ACHN (cell line): ENCODE results near the gene KRTAP10-1.

Experiments used
- DNase-seq: peaks from one replicate; pipeline ENCODE4 v3.0.0-alpha.2; 2015
- in situ Hi-C: cut with HindIII; loops from 2 replicates; pipeline ENCODE4 v1.10.0; 2017; ENCODE audit warnings: low sequenced_read_pairs, low pct_ligation_motif_present, low pct_unique_long_range_greater_than_20kb

Gene KRTAP10-1

GRCh38 chr21:44521928-44522752 lies 17.9 kb downstream of the KRTAP10-1 start:
- in situ Hi-C loops, result no loop called here

DNA sequence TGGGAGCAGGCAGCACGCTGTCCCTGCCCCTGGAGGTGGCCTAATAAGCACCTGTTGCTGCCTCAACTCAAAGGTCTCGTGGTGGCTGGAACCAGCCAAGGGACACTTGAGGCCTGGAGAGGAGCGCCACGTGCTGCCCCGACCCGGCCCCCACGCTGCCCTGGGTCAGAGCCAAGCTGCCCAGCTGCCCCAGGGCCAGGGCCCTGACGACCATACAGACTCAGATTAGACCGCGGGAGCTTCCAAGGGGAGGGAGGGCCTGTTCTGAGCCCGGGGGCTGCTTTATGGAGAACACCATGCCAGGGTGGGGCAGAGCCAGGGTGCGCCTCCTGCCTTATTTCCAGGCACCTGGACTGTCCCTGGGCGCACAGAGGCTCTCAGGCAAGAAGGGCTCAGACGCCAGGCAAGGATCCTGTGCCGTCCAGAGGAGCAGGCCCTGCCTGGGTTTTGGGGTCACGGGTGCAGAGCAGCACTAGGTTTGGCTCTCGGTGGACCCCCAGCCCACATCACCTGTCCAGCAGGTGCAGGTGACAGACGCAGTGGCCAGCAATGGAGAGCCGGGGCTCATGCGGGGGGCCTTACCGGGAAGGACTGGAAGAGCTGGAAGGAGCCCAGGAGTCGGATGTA lies 18.6 kb downstream of the KRTAP10-1 start:
- in situ Hi-C loops, result no loop called here

More at GRCh38 chr21:44521928-44522752, 17.9 kb downstream of the KRTAP10-1 start:
- no peak for DNase-seq

GRCh38 chr21:44520326-44521300 lies 19.4 kb downstream of the KRTAP10-1 start:
- in situ Hi-C loops, result no loop called here
- no peak for DNase-seq

More for the DNA sequence above, 18.6 kb downstream of the KRTAP10-1 start:
- no peak for DNase-seq

DNA sequence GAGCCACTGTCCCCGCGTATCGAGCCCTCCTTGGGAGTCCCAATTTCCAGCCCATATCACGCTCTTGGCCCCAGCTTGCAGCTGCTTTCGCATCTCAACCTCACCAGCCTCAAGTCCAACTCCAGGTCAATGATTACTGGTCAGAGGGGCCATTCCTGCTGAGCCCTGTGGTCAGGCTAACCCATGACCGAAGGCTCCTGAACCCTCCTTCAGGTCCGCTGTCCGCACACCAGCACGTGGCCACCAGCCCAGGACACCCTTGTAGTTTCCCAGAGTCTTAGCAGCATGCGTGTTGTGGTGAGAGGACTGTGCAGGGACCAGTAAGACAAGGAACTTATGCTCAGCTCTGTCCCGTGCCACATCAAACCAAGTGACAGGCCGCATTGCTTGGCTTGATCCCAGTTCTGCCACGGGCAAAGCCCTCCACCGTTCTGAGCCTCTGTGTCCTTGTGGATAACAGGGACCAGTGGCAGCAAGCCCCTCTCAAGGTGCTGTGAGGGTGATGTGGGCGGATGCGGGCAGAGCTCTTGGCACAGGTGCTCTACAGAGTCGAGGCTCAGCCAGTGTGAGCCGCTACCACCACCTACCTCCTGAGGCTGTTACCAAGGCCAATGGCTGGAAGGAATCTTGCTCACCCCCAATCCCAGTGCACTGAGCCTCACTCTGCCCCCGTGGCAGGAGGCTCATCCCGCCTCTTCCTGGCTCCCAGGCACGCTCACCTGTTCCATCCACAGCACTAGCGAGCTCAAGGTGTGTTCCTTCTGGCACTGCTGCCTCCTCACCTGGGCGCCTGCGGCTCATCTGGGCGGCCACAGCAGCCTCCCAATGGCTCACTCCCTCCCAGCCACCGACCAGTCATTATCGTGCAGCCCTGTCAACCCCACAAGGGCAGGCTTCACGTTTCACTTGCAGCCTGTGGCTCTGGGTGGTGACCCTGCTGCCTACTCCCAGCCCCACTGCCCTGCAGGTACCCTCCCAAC lies 20.4 kb downstream of the KRTAP10-1 start:
- in situ Hi-C loops, result no loop called here
- no peak for DNase-seq

- DNase-seq, result no peak
- in situ Hi-C loops, result no loop called here
These were observed 21.3 kb downstream of the KRTAP10-1 start for GRCh38 chr21:44518686-44519085.

- in situ Hi-C loops, result no loop called here
- DNase-seq, result peak; percentile 1
These were observed 22.7 kb downstream of the KRTAP10-1 start for GRCh38 chr21:44517175-44517899.

DNA sequence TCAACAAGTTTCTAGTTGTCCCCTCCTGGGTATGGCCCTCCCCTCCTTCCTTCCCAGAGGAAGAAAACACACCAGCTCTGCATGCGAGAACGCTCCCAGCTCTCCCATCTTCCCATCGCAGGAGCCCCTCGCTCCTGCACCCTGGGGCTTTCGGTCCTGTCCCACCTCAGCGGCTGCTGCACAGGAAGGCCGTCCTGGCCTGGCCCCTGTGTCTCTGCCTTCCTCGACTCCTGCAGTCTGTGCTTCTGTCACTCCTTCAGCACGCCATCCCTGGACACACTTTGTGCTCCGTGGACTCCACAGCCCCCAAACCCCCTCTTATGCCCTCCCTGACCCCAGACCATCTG lies 23.2 kb downstream of the KRTAP10-1 start:
- in situ Hi-C loops, result no loop called here

DNA sequence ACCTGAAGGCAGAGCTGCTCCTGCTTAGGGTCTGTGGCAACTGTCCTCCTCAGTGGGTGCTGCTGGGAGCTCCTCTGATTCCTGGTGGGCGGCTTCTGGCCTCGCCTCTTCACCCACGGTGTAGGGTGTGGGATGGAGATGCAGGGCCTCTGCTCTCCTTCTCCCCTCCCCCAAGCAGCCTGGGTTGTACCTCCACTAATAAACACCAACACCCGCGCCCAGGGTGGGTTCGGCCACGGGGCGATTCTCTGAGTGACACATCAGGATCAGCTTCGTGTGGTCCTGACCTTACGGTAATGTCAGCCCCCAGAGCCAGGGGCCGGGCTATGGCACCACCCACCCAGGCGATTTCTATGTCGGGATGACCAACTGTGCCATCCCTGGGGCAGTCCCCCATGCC lies 23.7 kb downstream of the KRTAP10-1 start:
- in situ Hi-C loops, result no loop called here
- DNase-seq, result no peak

More for the DNA sequence above, 23.2 kb downstream of the KRTAP10-1 start:
- no peak for DNase-seq

DNA sequence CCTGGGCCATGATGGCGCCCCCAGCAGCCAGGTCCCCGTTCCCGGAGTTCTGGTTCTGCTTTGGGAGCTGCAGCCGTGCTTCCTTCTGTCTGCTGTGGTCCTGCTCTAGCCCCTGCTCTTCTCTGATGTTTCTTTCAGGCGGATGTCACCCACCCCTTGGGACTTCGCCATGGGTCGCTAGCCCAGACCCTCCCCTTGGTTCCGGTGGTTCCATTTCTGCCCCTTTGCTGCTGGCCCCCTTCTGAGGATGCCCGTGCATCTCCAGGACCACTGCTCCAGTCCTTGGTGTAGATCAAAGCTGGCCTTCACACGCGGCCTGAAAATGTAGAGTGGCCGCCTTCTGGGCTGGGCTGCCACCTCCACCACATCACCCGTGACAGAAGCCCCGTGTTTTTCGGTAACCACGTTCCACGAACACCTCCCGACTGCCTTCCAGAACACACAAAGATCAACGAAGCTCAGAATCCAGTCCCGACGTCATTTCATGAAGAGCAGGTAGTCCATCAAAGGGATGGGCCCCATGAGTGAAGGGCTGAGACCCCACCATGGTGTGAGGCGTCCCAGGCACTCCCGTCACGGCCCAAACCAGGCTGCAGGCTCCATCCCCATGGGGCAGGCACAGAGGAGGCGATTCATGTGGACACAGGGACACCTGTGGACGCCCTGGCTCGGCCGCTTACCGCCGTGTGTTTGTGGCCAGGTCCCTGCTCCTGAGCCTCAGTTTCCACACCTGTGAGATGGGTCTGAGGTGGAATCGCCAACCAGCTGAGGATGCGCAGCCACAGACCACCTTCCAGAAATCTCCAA lies 24.4 kb downstream of the KRTAP10-1 start:
- no peak for DNase-seq
- in situ Hi-C loops, result no loop called here

- no peak for DNase-seq
- in situ Hi-C loops, result no loop called here
These were observed 25.1 kb downstream of the KRTAP10-1 start for GRCh38 chr21:44514746-44515358.

DNA sequence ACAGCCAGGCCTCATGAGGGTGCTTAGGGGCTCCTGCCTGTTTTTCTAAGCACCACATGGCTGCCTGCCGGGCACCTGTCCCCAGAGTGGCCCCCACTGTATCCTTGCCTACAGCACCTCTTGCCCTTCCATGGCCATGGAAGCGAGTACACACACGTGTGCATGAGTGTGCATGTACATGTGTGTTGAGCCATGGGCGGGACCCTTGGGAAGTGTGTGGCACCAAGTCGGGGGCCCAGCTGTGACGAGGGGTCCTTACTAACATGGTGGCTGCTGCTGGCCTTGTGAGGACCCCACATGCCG lies 25.8 kb downstream of the KRTAP10-1 start:
- DNase-seq, result no peak
- in situ Hi-C loops, result no loop called here

DNA sequence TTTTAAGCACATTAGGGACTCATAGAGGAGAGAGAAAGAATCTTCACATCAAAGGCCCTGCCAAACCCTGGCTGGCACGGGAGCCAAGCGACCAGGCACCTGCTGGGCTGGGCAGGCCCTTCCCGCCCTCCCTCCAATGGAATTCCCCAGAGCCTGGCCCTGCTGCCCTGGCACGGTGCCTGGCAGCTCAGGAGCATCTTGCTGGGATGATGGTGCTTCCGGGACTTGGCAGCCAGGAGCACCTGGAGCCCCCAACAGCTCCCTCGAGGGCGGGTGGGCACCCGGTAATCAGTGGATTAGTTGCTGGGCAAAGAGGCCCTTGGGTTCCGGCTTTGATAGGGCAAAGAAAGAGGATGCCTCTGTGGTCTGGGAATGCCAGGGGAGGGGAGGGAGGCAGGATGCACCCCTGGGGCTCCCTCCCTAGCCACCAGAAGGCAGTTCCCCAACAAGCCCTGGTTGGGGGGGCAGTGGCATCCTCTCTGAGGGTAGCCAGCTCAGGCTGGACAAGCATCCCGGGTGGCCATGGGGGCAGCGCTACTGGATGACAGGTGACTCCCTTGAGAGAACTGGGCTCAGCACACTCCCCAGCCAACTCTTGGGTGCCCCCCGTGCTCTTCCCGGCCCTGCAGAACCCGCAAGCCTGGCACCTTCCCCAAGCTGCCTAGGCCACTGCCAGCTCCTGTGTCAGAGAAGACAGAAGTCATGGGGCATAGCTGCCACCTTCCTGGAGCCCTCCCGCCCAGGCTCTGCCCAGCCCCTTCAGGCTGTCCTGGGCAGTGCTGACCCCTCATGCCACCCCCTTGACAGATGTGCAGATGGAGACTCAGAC lies 26.4 kb downstream of the KRTAP10-1 start:
- DNase-seq, result no peak
- in situ Hi-C loops, result no loop called here

DNA sequence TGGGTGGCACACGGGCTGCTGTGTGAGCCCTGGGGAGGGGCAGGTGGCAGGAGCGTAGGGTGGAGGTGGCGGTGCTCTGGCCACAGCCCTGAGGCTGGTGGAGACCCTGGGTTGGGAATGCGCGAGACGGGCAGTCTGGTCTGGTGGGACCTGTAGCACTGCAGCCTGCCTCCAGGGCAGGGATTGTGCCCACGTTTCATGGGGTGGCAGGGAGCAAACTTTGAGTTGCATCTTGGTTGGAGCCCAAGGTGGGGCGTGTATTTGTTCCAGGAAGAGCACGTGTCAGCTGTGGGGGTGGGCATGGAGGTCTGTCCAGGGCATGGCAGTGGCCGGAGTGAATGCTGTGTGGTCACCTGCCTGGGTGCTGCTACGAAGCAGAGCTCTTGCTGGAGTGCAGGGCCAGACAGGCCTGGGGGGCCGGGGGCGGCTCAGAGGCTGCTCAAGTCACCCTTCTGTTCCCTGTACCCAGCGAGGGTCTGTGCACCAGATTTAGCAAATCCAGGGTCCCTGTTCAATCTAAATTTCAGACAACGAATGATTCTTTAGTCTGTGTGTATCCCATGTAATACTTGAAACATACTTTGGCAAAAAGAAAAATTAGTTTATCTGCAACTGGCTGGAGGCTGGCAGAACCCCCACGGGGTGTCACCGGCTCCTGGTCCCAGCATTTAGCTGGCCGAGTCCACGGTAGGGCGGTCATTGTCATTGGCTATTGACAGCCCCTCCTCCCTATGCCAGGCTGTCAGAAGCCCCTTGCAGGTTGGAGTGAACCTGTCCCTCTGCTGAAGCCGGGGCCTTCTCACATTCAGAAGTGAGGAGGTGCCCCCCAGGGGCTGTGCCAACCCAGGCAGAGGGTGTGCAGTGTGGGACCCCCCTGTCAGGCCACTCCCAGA lies 27.3 kb downstream of the KRTAP10-1 start:
- in situ Hi-C loops, result no loop called here

GRCh38 chr21:44511938-44512275 lies 28.1 kb downstream of the KRTAP10-1 start:
- in situ Hi-C loops, result no loop called here
- no peak for DNase-seq

More for the DNA sequence above, 27.3 kb downstream of the KRTAP10-1 start:
- DNase-seq, result no peak
